Stimulated activated CD8-positive, alpha-beta memory T cell treated with anti-CD3 and anti-CD28 coated beads, Interleukin-7, amount 100 ng/mL, for 4 hours (primary cell): Measurements from ENCODE around the gene KCNMB1.

ENCODE experiments used
- DNase-seq, 2 donors: peaks; one replicate each; pipeline ENCODE4 v3.0.0-alpha.2; 2020; ENCODE audit warnings: low read depth in 2 of 2

KCNMB1 gene

DNA sequence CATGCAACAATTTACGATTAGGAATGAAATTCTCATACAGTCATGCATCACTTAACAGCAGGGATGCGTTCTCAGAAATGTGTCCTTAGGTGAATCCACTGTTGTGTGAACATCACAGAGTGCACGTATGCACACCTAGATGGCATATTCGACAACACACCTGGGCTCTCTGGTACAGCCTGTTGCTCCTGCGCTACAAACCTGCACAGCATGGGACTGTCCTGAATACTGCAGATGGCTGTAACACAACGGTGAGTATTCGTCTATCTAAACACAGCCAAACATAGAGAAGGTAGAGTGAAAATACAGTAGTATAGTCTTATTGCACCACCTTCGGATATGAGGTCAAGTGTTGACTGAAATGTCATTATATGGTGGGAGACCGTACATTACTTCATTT is 47.6 kb downstream of the KCNMB1 start:
- no peak for DNase-seq

DNA sequence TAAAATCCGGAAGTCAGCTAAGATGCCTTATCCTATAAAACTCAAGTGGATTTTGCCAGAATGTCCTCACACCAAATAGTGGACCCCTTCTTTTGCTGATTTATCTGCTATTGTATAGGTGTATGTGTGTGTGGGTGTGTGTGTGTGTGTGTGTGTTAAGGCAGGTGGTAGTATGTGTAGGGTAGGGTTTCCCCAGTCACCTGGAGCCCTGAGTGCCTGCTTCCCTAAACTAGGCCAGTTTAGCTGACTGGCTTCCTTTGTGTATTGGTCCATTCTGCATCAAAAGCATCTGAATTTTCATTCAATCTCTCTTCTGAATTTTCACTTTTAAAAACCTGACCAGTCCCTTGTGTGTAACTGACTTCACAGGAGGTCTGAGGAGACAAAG is 49.4 kb downstream of the KCNMB1 start:
- DNase-seq = no peak

DNA sequence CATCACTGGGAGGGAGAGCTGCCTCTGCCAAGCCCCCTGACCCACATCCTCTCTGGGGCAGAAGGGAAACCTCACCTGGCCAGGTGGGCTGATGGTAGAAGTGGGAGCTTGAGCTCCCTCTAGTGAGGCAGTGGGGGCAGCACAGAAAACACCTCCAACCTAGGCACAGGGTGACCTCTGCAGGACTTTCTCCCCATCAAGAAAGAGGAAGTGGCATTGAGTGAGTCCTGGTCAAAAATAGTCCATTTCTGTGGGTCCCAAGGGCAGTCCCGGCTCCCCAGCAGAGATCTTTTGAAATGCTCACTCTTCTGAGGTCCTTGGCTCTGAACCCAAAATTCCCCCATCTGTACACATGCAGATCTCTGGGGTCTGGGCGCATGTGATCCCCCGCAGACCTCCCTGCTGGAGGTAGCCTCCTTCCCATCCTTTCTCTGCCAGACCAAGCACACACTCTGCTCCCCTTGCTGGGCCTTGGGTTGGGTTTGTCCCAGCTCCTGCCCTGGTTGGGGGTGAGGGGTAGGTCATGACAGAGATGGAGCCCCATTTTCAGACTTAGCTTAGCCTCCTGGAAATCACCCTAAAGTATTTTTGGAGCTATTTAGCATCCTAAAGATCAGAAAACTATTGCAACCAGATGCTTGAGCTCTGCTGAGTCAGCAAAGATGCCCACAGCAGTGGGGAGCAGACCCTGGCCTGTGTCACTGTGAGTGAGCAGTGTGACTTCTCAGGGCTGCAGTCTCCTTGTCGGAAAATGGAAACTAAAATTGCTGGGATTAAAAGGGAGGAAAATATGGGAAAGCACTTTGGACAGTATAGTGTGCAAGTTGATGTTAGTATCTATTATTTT is 50.0 kb downstream of the KCNMB1 start:
- peak; percentile 49 to 58 for DNase-seq

DNA sequence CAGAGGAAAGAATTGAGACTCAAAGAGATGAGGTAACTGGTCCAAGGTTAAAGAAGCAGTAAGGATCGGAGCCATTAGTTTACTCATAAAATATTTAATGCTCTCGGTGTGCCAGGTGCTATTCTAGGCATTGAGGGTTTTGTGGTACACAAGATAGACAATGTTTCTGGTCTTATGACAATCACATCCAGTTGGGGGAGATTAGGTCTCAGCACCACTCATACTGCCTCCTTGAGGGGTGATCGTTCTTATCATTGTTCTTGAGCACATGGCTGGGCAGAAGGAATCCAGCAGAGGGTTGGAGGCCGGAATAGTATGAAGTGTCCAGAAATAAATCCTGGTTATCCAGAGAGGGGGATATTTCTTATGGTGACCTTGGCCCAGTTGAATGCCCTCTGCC is 50.9 kb downstream of the KCNMB1 start:
- DNase-seq = no peak

GRCh38 chr5:170337045-170337733 is 52.0 kb downstream of the KCNMB1 start:
- no peak for DNase-seq

- no peak for DNase-seq
Measured at GRCh38 chr5:170336065-170336464, 53.1 kb downstream of the KCNMB1 start.

- peak; percentile 34 to 42 for DNase-seq
Measured at GRCh38 chr5:170334626-170335025, 54.5 kb downstream of the KCNMB1 start.

- peak; percentile 68 to 70 for DNase-seq
Measured at GRCh38 chr5:170333161-170333910, 55.8 kb downstream of the KCNMB1 start.

GRCh38 chr5:170332058-170332457 is 57.1 kb downstream of the KCNMB1 start:
- DNase-seq = no peak

DNA sequence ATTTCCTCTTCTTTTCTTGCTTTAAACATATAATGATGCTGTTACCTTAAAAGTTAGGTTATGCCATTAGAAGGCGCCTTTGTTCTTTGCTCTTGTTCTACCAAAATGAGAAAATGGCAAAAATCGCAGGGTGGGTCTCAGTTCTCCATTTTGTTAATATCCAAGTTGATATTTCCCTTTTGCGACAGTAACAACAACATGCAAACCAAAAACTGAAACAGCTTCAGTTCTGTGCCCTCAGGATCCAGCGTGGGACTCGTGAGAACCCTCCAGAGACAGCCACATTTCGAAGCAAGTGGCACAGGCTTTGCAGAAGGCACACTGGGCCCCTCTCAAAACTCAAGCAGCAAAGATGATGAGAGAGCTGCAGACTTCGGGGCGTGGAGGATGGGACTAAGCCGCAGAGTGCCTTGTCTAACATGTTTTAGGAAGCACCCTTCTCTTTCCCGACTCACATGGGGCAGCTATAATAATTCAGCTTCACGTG is 58.6 kb downstream of the KCNMB1 start:
- peak in 1 of 2 donors; percentile 16 for DNase-seq

DNA sequence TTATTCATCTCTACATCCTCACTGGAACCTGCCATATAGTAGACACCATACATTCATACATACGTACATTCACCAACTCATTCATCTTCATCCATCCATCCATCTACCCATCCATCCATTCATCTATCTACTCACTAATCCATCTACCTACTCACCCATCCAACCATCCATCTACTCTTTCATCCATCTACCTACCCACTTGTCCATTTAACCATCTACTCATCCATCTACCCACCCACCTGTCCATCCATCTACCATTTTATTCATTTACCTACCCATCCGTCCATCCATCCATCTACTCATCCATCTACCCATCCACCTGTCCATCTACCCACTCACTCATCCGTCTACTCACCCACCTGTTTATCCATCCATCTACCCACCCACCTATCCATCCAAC is 59.6 kb downstream of the KCNMB1 start:
- no peak for DNase-seq

- no peak for DNase-seq
Measured at GRCh38 chr5:170327829-170328228, 61.3 kb downstream of the KCNMB1 start.

DNA sequence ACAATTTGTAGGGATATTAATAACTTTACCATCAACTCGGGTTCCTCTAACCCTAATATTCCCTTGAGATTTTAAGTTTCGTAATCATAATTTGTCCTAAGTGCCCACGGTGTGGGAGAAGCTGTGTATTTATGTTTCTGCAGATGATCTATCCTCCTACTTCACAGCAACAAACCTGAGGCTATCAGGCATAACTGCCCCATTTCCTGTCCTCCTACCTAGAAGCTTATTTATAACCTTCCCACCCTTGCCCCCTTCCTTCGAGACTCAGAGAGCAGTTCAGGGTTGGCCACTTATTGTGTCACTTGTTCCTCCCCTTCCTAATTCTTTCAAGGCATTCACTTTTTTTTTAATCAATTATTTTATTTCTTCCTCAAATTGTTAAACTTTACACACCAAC is 62.0 kb downstream of the KCNMB1 start:
- DNase-seq = no peak
